ENCODE results near the gene ELMO2.

ELMO2 gene

GRCh38 chr20:46358346-46359058 lies 47.9 kb downstream of the ELMO2 start:
- DNase-seq, result no peak
- H3K36me3 ChIP-seq (ENCODE audit: control insufficient read depth in 1 of 2, insufficient read depth in 2 of 2, low read length in 2 of 2), result peaks cover 34 to 36% of the 10 kb centered on the region in 2 experiments
- no peak overlapping the region for H3K4me2 ChIP-seq (ENCODE audit: low read length)
- no peak overlapping the region for H3K27ac ChIP-seq (ENCODE audit: low read depth, low read length)
- no peaks in the 10 kb centered on the region for H3K79me2 ChIP-seq (ENCODE audit: control insufficient read depth, insufficient read depth, low read length, poor library complexity)
- no peak overlapping the region for H3K9ac ChIP-seq (ENCODE audit: low read length)
- no peaks in the 10 kb centered on the region for H3K27me3 ChIP-seq (ENCODE audit: insufficient read depth, low read length)
- H3K4me3 ChIP-seq (ENCODE audit: low read depth, low read length), result no peak overlapping the region
- no peak overlapping the region for H3K23ac ChIP-seq (ENCODE audit: low read length)
- H4K8ac ChIP-seq (ENCODE audit: low read depth, low read length), result no peak overlapping the region
- H3K18ac ChIP-seq (ENCODE audit: low read length), result no peak overlapping the region
- no peak overlapping the region for H2BK120ac ChIP-seq (ENCODE audit: insufficient read depth, low read length, poor library complexity)
- WGBS (ENCODE audit: extremely low coverage, insufficient coverage, insufficient read length), result no CpG with 5 or more reads among the region's 19 CpGs
- no peaks in the 10 kb centered on the region for H3K79me1 ChIP-seq (ENCODE audit: low read length)
- H3K4ac ChIP-seq (ENCODE audit: low read depth, low read length), result no peak overlapping the region
- H2AFZ ChIP-seq (ENCODE audit: insufficient read depth, low read length, poor library complexity), result no peak overlapping the region
- H4K91ac ChIP-seq (ENCODE audit: low read depth, low read length), result no peak overlapping the region
- no peak overlapping the region for H2BK12ac ChIP-seq (ENCODE audit: low read length)
- H2AK5ac ChIP-seq (ENCODE audit: low read length), result no peak overlapping the region
- no peak overlapping the region for H3K14ac ChIP-seq (ENCODE audit: low read length)
- no peak overlapping the region for H2BK5ac ChIP-seq (ENCODE audit: low read depth, low read length, poor library complexity)
- H3K9me3 ChIP-seq (ENCODE audit: insufficient read depth, low read depth, low read length), result no peaks in the 10 kb centered on the region
- H3K4me1 ChIP-seq (ENCODE audit: control insufficient read depth in 1 of 2, insufficient read depth in 2 of 2, low read length in 2 of 2), result peaks cover 10 to 15% of the 10 kb centered on the region in 2 experiments
- H4K12ac ChIP-seq (ENCODE audit: low read depth, low read length), result no peak overlapping the region

- Histone ChIP-seq H3K4ac (ENCODE audit: low read depth, low read length) (no peak overlapping the region), H2AFZ (ENCODE audit: insufficient read depth, low read length, poor library complexity) (no peak overlapping the region), H3K36me3 (ENCODE audit: control insufficient read depth in 1 of 2, insufficient read depth in 2 of 2, low read length in 2 of 2) (peaks cover 32 to 36% of the 10 kb centered on the region in 2 experiments), H2AK5ac (ENCODE audit: low read length) (no peak overlapping the region), H3K79me2 (ENCODE audit: control insufficient read depth, insufficient read depth, low read length, poor library complexity) (no peaks in the 10 kb centered on the region), H3K4me1 (ENCODE audit: control insufficient read depth in 1 of 2, insufficient read depth in 2 of 2, low read length in 2 of 2) (peaks cover 10 to 15% of the 10 kb centered on the region in 2 experiments), H2BK5ac (ENCODE audit: low read depth, low read length, poor library complexity) (no peak overlapping the region), H3K9me3 (ENCODE audit: insufficient read depth, low read depth, low read length) (no peaks in the 10 kb centered on the region), H3K27me3 (ENCODE audit: insufficient read depth, low read length) (no peaks in the 10 kb centered on the region), H3K18ac (ENCODE audit: low read length) (no peak overlapping the region), H3K4me2 (ENCODE audit: low read length) (no peak overlapping the region), H3K14ac (ENCODE audit: low read length) (no peak overlapping the region), H2BK120ac (ENCODE audit: insufficient read depth, low read length, poor library complexity) (no peak overlapping the region), H4K8ac (ENCODE audit: low read depth, low read length) (no peak overlapping the region), H4K12ac (ENCODE audit: low read depth, low read length) (no peak overlapping the region), H3K9ac (ENCODE audit: low read length) (no peak overlapping the region), H3K23ac (ENCODE audit: low read length) (no peak overlapping the region), H3K4me3 (ENCODE audit: low read depth, low read length) (no peak overlapping the region), H4K91ac (ENCODE audit: low read depth, low read length) (no peak overlapping the region), H2BK12ac (ENCODE audit: low read length) (no peak overlapping the region), H3K79me1 (ENCODE audit: low read length) (no peaks in the 10 kb centered on the region), H3K27ac (ENCODE audit: low read depth, low read length) (no peak overlapping the region)
- WGBS (ENCODE audit: extremely low coverage, insufficient coverage, insufficient read length), result no CpG with 5 or more reads among the region's 13 CpGs
- no peak for DNase-seq
Observed at GRCh38 chr20:46357030-46357514, 49.3 kb downstream of the ELMO2 start.

- H3K9ac ChIP-seq (ENCODE audit: low read length), result no peak overlapping the region
- no peak overlapping the region for H2BK5ac ChIP-seq (ENCODE audit: low read depth, low read length, poor library complexity)
- no peaks in the 10 kb centered on the region for H3K9me3 ChIP-seq (ENCODE audit: insufficient read depth, low read depth, low read length)
- no peak overlapping the region for H4K8ac ChIP-seq (ENCODE audit: low read depth, low read length)
- no peak overlapping the region for H2AFZ ChIP-seq (ENCODE audit: insufficient read depth, low read length, poor library complexity)
- H3K4me1 ChIP-seq (ENCODE audit: control insufficient read depth in 1 of 2, insufficient read depth in 2 of 2, low read length in 2 of 2), result peaks cover 10 to 15% of the 10 kb centered on the region in 2 experiments
- H3K4me3 ChIP-seq (ENCODE audit: low read depth, low read length), result no peak overlapping the region
- H4K12ac ChIP-seq (ENCODE audit: low read depth, low read length), result no peak overlapping the region
- no peak for DNase-seq
- H3K36me3 ChIP-seq (ENCODE audit: control insufficient read depth in 1 of 2, insufficient read depth in 2 of 2, low read length in 2 of 2), result peaks cover 36 to 37% of the 10 kb centered on the region in 2 experiments
- no peaks in the 10 kb centered on the region for H3K79me2 ChIP-seq (ENCODE audit: control insufficient read depth, insufficient read depth, low read length, poor library complexity)
- H3K14ac ChIP-seq (ENCODE audit: low read length), result no peak overlapping the region
- WGBS (ENCODE audit: extremely low coverage, insufficient coverage, insufficient read length), result no CpG with 5 or more reads among the region's 23 CpGs
- no peak overlapping the region for H2BK120ac ChIP-seq (ENCODE audit: insufficient read depth, low read length, poor library complexity)
- H3K23ac ChIP-seq (ENCODE audit: low read length), result no peak overlapping the region
- no peak overlapping the region for H2BK12ac ChIP-seq (ENCODE audit: low read length)
- no peaks in the 10 kb centered on the region for H3K27me3 ChIP-seq (ENCODE audit: insufficient read depth, low read length)
- no peak overlapping the region for H3K4ac ChIP-seq (ENCODE audit: low read depth, low read length)
- no peak overlapping the region for H4K91ac ChIP-seq (ENCODE audit: low read depth, low read length)
- no peak overlapping the region for H3K18ac ChIP-seq (ENCODE audit: low read length)
- no peak overlapping the region for H3K4me2 ChIP-seq (ENCODE audit: low read length)
- H3K79me1 ChIP-seq (ENCODE audit: low read length), result no peaks in the 10 kb centered on the region
- no peak overlapping the region for H3K27ac ChIP-seq (ENCODE audit: low read depth, low read length)
- no peak overlapping the region for H2AK5ac ChIP-seq (ENCODE audit: low read length)
Observed at GRCh38 chr20:46356195-46357029, 50.0 kb downstream of the ELMO2 start.

- no peaks in the 10 kb centered on the region for H3K9me3 ChIP-seq (ENCODE audit: insufficient read depth, low read depth, low read length)
- H3K4ac ChIP-seq (ENCODE audit: low read depth, low read length), result no peak overlapping the region
- H3K4me2 ChIP-seq (ENCODE audit: low read length), result no peak overlapping the region
- H3K36me3 ChIP-seq (ENCODE audit: control insufficient read depth in 1 of 2, insufficient read depth in 2 of 2, low read length in 2 of 2), result peaks cover 40% of the 10 kb centered on the region in 2 experiments
- H3K79me2 ChIP-seq (ENCODE audit: control insufficient read depth, insufficient read depth, low read length, poor library complexity), result no peaks in the 10 kb centered on the region
- no peak overlapping the region for H2AK5ac ChIP-seq (ENCODE audit: low read length)
- no CpG with 5 or more reads among the region's 7 CpGs for WGBS (ENCODE audit: extremely low coverage, insufficient coverage, insufficient read length)
- H3K79me1 ChIP-seq (ENCODE audit: low read length), result peaks cover under 1% of the 10 kb centered on the region
- no peak overlapping the region for H4K8ac ChIP-seq (ENCODE audit: low read depth, low read length)
- H4K91ac ChIP-seq (ENCODE audit: low read depth, low read length), result no peak overlapping the region
- H3K4me3 ChIP-seq (ENCODE audit: low read depth, low read length), result no peak overlapping the region
- no peak overlapping the region for H3K9ac ChIP-seq (ENCODE audit: low read length)
- no peak overlapping the region for H4K12ac ChIP-seq (ENCODE audit: low read depth, low read length)
- no peak overlapping the region for H2BK12ac ChIP-seq (ENCODE audit: low read length)
- H2BK120ac ChIP-seq (ENCODE audit: insufficient read depth, low read length, poor library complexity), result no peak overlapping the region
- no peak overlapping the region for H3K27ac ChIP-seq (ENCODE audit: low read depth, low read length)
- H3K4me1 ChIP-seq (ENCODE audit: control insufficient read depth in 1 of 2, insufficient read depth in 2 of 2, low read length in 2 of 2), result peaks cover 11 to 19% of the 10 kb centered on the region in 2 experiments
- no peak for DNase-seq
- no peak overlapping the region for H3K18ac ChIP-seq (ENCODE audit: low read length)
- no peak overlapping the region for H2BK5ac ChIP-seq (ENCODE audit: low read depth, low read length, poor library complexity)
- no peak overlapping the region for H3K23ac ChIP-seq (ENCODE audit: low read length)
- no peak overlapping the region for H3K14ac ChIP-seq (ENCODE audit: low read length)
- no peak overlapping the region for H2AFZ ChIP-seq (ENCODE audit: insufficient read depth, low read length, poor library complexity)
- H3K27me3 ChIP-seq (ENCODE audit: insufficient read depth, low read length), result no peaks in the 10 kb centered on the region
Observed at GRCh38 chr20:46355778-46356177, 50.6 kb downstream of the ELMO2 start.

Measured in trophoblast cell (in vitro differentiated cells and primary cell).